Activated naive CD4-positive, alpha-beta T cell treated with anti-CD3 and anti-CD28 coated beads, Interleukin-2, amount 50 U/mL, for 72 hours (primary cell): Measurements from ENCODE around the gene IRF7. TPM values are rescaled to one million over a fixed set of nuclear protein-coding genes. Genes with fewer than 3 reads are reported as not detected.

Experiments used
- ATAC-seq, 2 donors: fragments of 150-1000 bp; cut with Tn5 transposase; 2 replicates each; pipeline ENCODE4 v1.10.0; 2021; ENCODE audit warnings: mild to moderate bottlenecking in 2 of 2, moderate library complexity in 2 of 2
- DNase-seq, 2 donors: peaks; one replicate each; pipeline ENCODE4 v3.0.0; 2021 to 2022; ENCODE audit warnings: low spot score in 2 of 2
- H3K27ac Mint-ChIP-seq, 2 donors: one replicate each; pipeline ENCODE4 v1.8.0; 2022; ENCODE audit warnings: mild to moderate bottlenecking in 2 of 2, mixed read lengths in 2 of 2
- H3K36me3 Mint-ChIP-seq, 2 donors: one replicate each; pipeline ENCODE4 v1.8.0; 2022; ENCODE audit warnings: mixed read lengths in 2 of 2
- H3K9me3 Mint-ChIP-seq, 2 donors: one replicate each; pipeline ENCODE4 v1.8.0; 2022; ENCODE audit warnings: mixed read lengths in 2 of 2
- total RNA-seq, 2 donors: library from RNA; stranded (reverse); gene quantifications; one replicate each; pipeline ENCODE4 v1.2.3, GENCODE V29; 2022

The IRF7 gene
- total RNA-seq, 2 donors from 2014 or later = 25.3 to 104 TPM

- Mint-ChIP-seq H3K27ac (peak overlapping the region in 1 of 2 donors; percentile 29), H3K36me3 (peaks cover 0 to 5% of the 10 kb centered on the region in 2 donors), H3K9me3 (no peaks in the 10 kb centered on the region)
- ATAC-seq (peak; percentile 93 to 95), DNase-seq (peak; percentile 92 to 99)
Observed at GRCh38 chr11:568306-569157, 47.2 kb downstream of the IRF7 start.

GRCh38 chr11:567629-568292, 48.0 kb downstream of the IRF7 start:
- ATAC-seq = peak in 1 of 2 donors; percentile 5

GRCh38 chr11:567011-567628, 48.6 kb downstream of the IRF7 start:
- H3K36me3 Mint-ChIP-seq = peaks cover 0 to 5% of the 10 kb centered on the region in 2 donors
- peak overlapping the region in 1 of 2 donors; percentile 44 for H3K27ac Mint-ChIP-seq
- no peaks in the 10 kb centered on the region for H3K9me3 Mint-ChIP-seq
- DNase-seq (no peak), ATAC-seq (no peak)

More at GRCh38 chr11:567629-568292, 48.0 kb downstream of the IRF7 start:
- Mint-ChIP-seq H3K36me3 (peaks cover 0 to 5% of the 10 kb centered on the region in 2 donors), H3K27ac (peak overlapping the region in 1 of 2 donors; percentile 44), H3K9me3 (no peaks in the 10 kb centered on the region)
- DNase-seq = no peak

- DNase-seq = no peak
- no peak for ATAC-seq
- no peaks in the 10 kb centered on the region for H3K9me3 Mint-ChIP-seq
- H3K27ac Mint-ChIP-seq = no peak overlapping the region
- H3K36me3 Mint-ChIP-seq = peaks cover 0 to 5% of the 10 kb centered on the region in 2 donors
Observed at GRCh38 chr11:565921-566509, 49.7 kb downstream of the IRF7 start.

GRCh38 chr11:563812-564578, 51.8 kb downstream of the IRF7 start:
- ATAC-seq = no peak
- no peak for DNase-seq
- Mint-ChIP-seq H3K36me3 (peaks cover 0 to 5% of the 10 kb centered on the region in 2 donors), H3K9me3 (no peaks in the 10 kb centered on the region), H3K27ac (no peak overlapping the region)

GRCh38 chr11:563066-563811, 52.5 kb downstream of the IRF7 start:
- ATAC-seq (no peak), DNase-seq (no peak)
- no peak overlapping the region for H3K27ac Mint-ChIP-seq
- peaks cover 0 to 5% of the 10 kb centered on the region in 2 donors for H3K36me3 Mint-ChIP-seq
- no peaks in the 10 kb centered on the region for H3K9me3 Mint-ChIP-seq

Other genes with a start within 250 kb of the IRF7 start
- 10 to 100 TPM in 1 of 2 donors, 1 to 10 TPM in 1; 6.6 to 13.6 TPM for gene B4GALNT4, start 246.5 kb downstream of the IRF7 start, total RNA-seq
- under 1 TPM in 1 of 2 donors, not detected in 1; 0.12 TPM for gene PKP3, start 221.7 kb downstream of the IRF7 start, total RNA-seq
- 10 to 100 TPM; 63.8 to 80.8 TPM for gene SIGIRR, start 201.0 kb downstream of the IRF7 start, total RNA-seq
- 10 to 100 TPM; 61.2 to 69.3 TPM for gene ANO9, start 173.9 kb downstream of the IRF7 start, total RNA-seq
- gene PTDSS2, start 165.7 kb downstream of the IRF7 start, total RNA-seq = 10 to 100 TPM; 23.6 to 23.8 TPM
- gene RNH1, start 108.7 kb downstream of the IRF7 start, total RNA-seq = 10 to 100 TPM; 90.9 to 98.0 TPM
- 10 to 100 TPM; 29.9 to 38.6 TPM for gene HRAS, start 80.4 kb downstream of the IRF7 start, total RNA-seq
- 1 to 10 TPM; 1.7 to 2.8 TPM for gene LRRC56, start 78.4 kb downstream of the IRF7 start, total RNA-seq
- gene LMNTD2, start 55.2 kb downstream of the IRF7 start, total RNA-seq = 1 to 10 TPM; 5.1 to 5.8 TPM
- gene RASSF7, start 55.0 kb downstream of the IRF7 start, total RNA-seq = 10 to 100 TPM; 13.3 to 17.5 TPM
- gene PHRF1, start 39.5 kb downstream of the IRF7 start, total RNA-seq = 10 to 100 TPM; 37.3 to 47.1 TPM
- not detected for gene CDHR5, start 9.0 kb upstream of the IRF7 start, total RNA-seq
- gene SCT, start 11.2 kb upstream of the IRF7 start, total RNA-seq = not detected
- gene DRD4, start 21.3 kb upstream of the IRF7 start, total RNA-seq = 1 to 10 TPM in 1 of 2 donors, under 1 TPM in 1; 0.60 to 5.6 TPM
- 10 to 100 TPM; 50.9 to 63.5 TPM for gene DEAF1, start 79.3 kb upstream of the IRF7 start, total RNA-seq
- gene TMEM80, start 79.9 kb upstream of the IRF7 start, total RNA-seq = 10 to 100 TPM in 1 of 2 donors, 1 to 10 TPM in 1; 5.2 to 11.3 TPM
- 10 to 100 TPM in 1 of 2 donors, 1 to 10 TPM in 1; 2.4 to 34.1 TPM for gene EPS8L2, start 90.3 kb upstream of the IRF7 start, total RNA-seq
- gene TALDO1, start 131.5 kb upstream of the IRF7 start, total RNA-seq = 100 to 1,000 TPM; 226 to 328 TPM
- gene GATD1, start 161.5 kb upstream of the IRF7 start, total RNA-seq = 10 to 100 TPM; 33.1 to 60.5 TPM
- gene CEND1, start 174.1 kb upstream of the IRF7 start, total RNA-seq = 1 to 10 TPM in 1 of 2 donors, not detected in 1; 1.1 TPM
- gene SLC25A22, start 182.3 kb upstream of the IRF7 start, total RNA-seq = 10 to 100 TPM; 22.6 to 34.6 TPM
- 10 to 100 TPM; 32.8 to 59.2 TPM for gene PIDD1, start 189.3 kb upstream of the IRF7 start, total RNA-seq
- 1,000 to 10,000 TPM; 3,020 to 3,653 TPM for gene RPLP2, start 194.0 kb upstream of the IRF7 start, total RNA-seq
- gene PNPLA2, start 203.0 kb upstream of the IRF7 start, total RNA-seq = 10 to 100 TPM; 24.5 to 49.1 TPM
- 1 to 10 TPM in 1 of 2 donors, under 1 TPM in 1; 0.66 to 1.9 TPM for gene CRACR2B, start 212.0 kb upstream of the IRF7 start, total RNA-seq
- 10 to 100 TPM; 42.8 to 46.0 TPM for gene CD151, start 217.0 kb upstream of the IRF7 start, total RNA-seq
- 10 to 100 TPM; 50.4 to 95.1 TPM for gene POLR2L, start 226.6 kb upstream of the IRF7 start, total RNA-seq
- 10 to 100 TPM; 12.6 to 18.9 TPM for gene TSPAN4, start 226.9 kb upstream of the IRF7 start, total RNA-seq